Kidney epithelial cell (primary cell): ENCODE results near the gene RANGRF. TPM values are rescaled to one million over a fixed set of nuclear protein-coding genes. Genes with fewer than 3 reads are reported as not detected.
A peak's percentile ranks its signal among the peaks of the same experiment; 100 is the strongest.
"Not testable (repeated sequence)": the region's sequence is repeated elsewhere in the genome, so short reads cannot be mapped to it uniquely, and the experiment has no call there.

Source experiments
- DNase-seq: peaks from one replicate; pipeline ENCODE4 v3.0.0-alpha.2; 2010; ENCODE audit warnings: low read depth
- H3K27me3 ChIP-seq: 2 replicates; pipeline ENCODE4 v1.6.0; 2011; ENCODE audit warnings: low read length; ENCODE audit not compliant: control insufficient read depth, insufficient read depth
- H3K36me3 ChIP-seq: 2 replicates; pipeline ENCODE4 v1.5.1; 2011; ENCODE audit warnings: low read length; ENCODE audit not compliant: control insufficient read depth, insufficient read depth
- H3K4me3 ChIP-seq: 2 replicates; pipeline ENCODE4 v1.5.1; 2011; ENCODE audit warnings: low read depth, mild to moderate bottlenecking, control low read depth, low read length
- CTCF ChIP-seq: IDR thresholded peaks from 2 replicates; pipeline ENCODE4 v1.5.1; 2011; ENCODE audit warnings: mild to moderate bottlenecking, moderate library complexity, low read length, control low read depth, inconsistent platforms; ENCODE audit not compliant: insufficient read depth, poor library complexity, severe bottlenecking
- total RNA-seq: library from RNA; depleted of rRNA; stranded (reverse); fragments of >200 nt; gene quantifications from 2 replicates; pipeline ENCODE4 v1.2.3, GENCODE V29; 2015

The RANGRF gene
- 27.2 and 30.0 TPM in 2 replicates for total RNA-seq

- peak; percentile 49 for DNase-seq
- H3K4me3 ChIP-seq, result peak within 1 kb of the TSS; percentile 93
- no peaks in the 10 kb centered on the region for H3K27me3 ChIP-seq
- H3K36me3 ChIP-seq, result no peaks in the 10 kb centered on the region
- no peak for TF ChIP-seq CTCF
These were observed at the start of gene RANGRF for GRCh38 chr17:8288336-8289102. Gene RANGRF, plus strand, starts transcription at chr17:8288670. Its CDS starts 119 bp downstream, at chr17:8288789.

- H3K27me3 ChIP-seq, result no peaks in the 10 kb centered on the region
- DNase-seq, result no peak
- H3K4me3 ChIP-seq, result no peak overlapping the region
- TF ChIP-seq CTCF, result no peak
- peaks cover 3% of the 10 kb centered on the region for H3K36me3 ChIP-seq
These were observed 44.6 kb upstream of the RANGRF start for GRCh38 chr17:8243827-8244226.

GRCh38 chr17:8244768-8245167 lies 43.7 kb upstream of the RANGRF start:
- Histone ChIP-seq H3K4me3 (no peak overlapping the region), H3K36me3 (peaks cover 1% of the 10 kb centered on the region), H3K27me3 (no peaks in the 10 kb centered on the region)
- DNase-seq, result no peak
- TF ChIP-seq CTCF, result no peak

- Histone ChIP-seq H3K36me3 (no peaks in the 10 kb centered on the region), H3K27me3 (no peaks in the 10 kb centered on the region), H3K4me3 (peak within 1 kb of the TSS; percentile 77)
- DNase-seq, result peak; percentile 64
- TF ChIP-seq CTCF, result no peak
These were observed 39.5 kb upstream of the RANGRF start, which contains the start of gene PFAS for GRCh38 chr17:8248751-8249607. Gene PFAS, plus strand, starts transcription at chr17:8249289. Its CDS starts 4,649 bp downstream, at chr17:8253938.

GRCh38 chr17:8249621-8250500 lies 38.6 kb upstream of the RANGRF start:
- Histone ChIP-seq H3K36me3 (no peaks in the 10 kb centered on the region), H3K27me3 (no peaks in the 10 kb centered on the region), H3K4me3 (peak overlapping the region; percentile 77)
- TF ChIP-seq CTCF, result no peak
- DNase-seq, result no peak

- H3K27me3 ChIP-seq, H3K4me3 ChIP-seq, H3K36me3 ChIP-seq, DNase-seq: not testable (repeated sequence)
These were observed 37.1 kb upstream of the RANGRF start for GRCh38 chr17:8251411-8251810.
